NCI-H510A (cell line): ENCODE data around the gene ENTREP3.

Experiments used
- DNase-seq: peaks from one replicate; lab custom pipeline; 2025; lab: John Stamatoyannopoulos, UW

Gene ENTREP3

GRCh38 chr1:155277902-155278688 is 22.8 kb upstream of the ENTREP3 start:
- peak; percentile 58 for DNase-seq

- peak; percentile 93 for DNase-seq
Observed at GRCh38 chr1:155277070-155277901, 22.0 kb upstream of the ENTREP3 start, which contains the start of gene HCN3. Gene HCN3, plus strand, starts transcription at chr1:155277463. Its CDS starts 128 bp downstream, at chr1:155277591.

- peak; percentile 96 for DNase-seq
Observed at GRCh38 chr1:155273343-155274245, 18.3 kb upstream of the ENTREP3 start, which contains the start of gene CLK2. Gene CLK2, minus strand, starts transcription at chr1:155273504. Its CDS starts 2,527 bp downstream, at chr1:155270977.

- peak; percentile 79 for DNase-seq
Observed at GRCh38 chr1:155272466-155273342, 17.4 kb upstream of the ENTREP3 start.

- no peak for DNase-seq
Observed at GRCh38 chr1:155269381-155269780, 14.1 kb upstream of the ENTREP3 start.

- DNase-seq, result no peak
Observed at GRCh38 chr1:155268630-155269029, 13.3 kb upstream of the ENTREP3 start.

GRCh38 chr1:155267373-155267772 is 12.1 kb upstream of the ENTREP3 start:
- no peak for DNase-seq

GRCh38 chr1:155266553-155266952 is 11.3 kb upstream of the ENTREP3 start:
- no peak for DNase-seq

GRCh38 chr1:155263067-155263466 is 7.8 kb upstream of the ENTREP3 start:
- no peak for DNase-seq

- DNase-seq, result peak; percentile 96
Observed at GRCh38 chr1:155261852-155262673, 6.8 kb upstream of the ENTREP3 start, which contains the start of gene SCAMP3. Gene SCAMP3, minus strand, starts transcription at chr1:155262360. Its CDS starts 209 bp downstream, at chr1:155262151.

- peak; percentile 15 for DNase-seq
Observed at GRCh38 chr1:155261493-155261851, 6.2 kb upstream of the ENTREP3 start.

- DNase-seq, result no peak
Observed at GRCh38 chr1:155260276-155260675, 5.0 kb upstream of the ENTREP3 start.

- no peak for DNase-seq
Observed at GRCh38 chr1:155256058-155256852, 972 bp upstream of the ENTREP3 start.

GRCh38 chr1:155254714-155255242 is 505 bp downstream of the ENTREP3 start:
- DNase-seq, result no peak

GRCh38 chr1:155254228-155254713 is 1.0 kb downstream of the ENTREP3 start:
- DNase-seq, result no peak

GRCh38 chr1:155253797-155254196 is 1.5 kb downstream of the ENTREP3 start:
- DNase-seq, result no peak

GRCh38 chr1:155253208-155253607 is 2.1 kb downstream of the ENTREP3 start:
- no peak for DNase-seq

- no peak for DNase-seq
Observed at GRCh38 chr1:155251566-155251965, 3.7 kb downstream of the ENTREP3 start.
